Measurements from ENCODE around the gene ANXA3. TPM values are rescaled to one million over a fixed set of nuclear protein-coding genes. Genes with fewer than 3 reads are reported as not detected.

Gene ANXA3
- total RNA-seq, 1 donor from 2014 or later = 68.7 TPM

GRCh38 chr4:78510108-78510507 is 41.5 kb upstream of the ANXA3 start:
- Histone ChIP-seq H3K9ac (ENCODE audit: low read length) (no peak overlapping the region), H3K79me2 (ENCODE audit: insufficient read depth, low read length) (no peaks in the 10 kb centered on the region), H4K20me1 (ENCODE audit: insufficient read depth, low read length) (no peaks in the 10 kb centered on the region), H3K9me3 (ENCODE audit: insufficient read depth, low read depth, low read length) (no peaks in the 10 kb centered on the region), H3K4me3 (ENCODE audit: insufficient read depth, low read depth, low read length) (no peak overlapping the region), H3K4me1 (ENCODE audit: insufficient read depth, low read length) (no peaks in the 10 kb centered on the region), H3K36me3 (ENCODE audit: insufficient read depth, low read length) (no peaks in the 10 kb centered on the region), H3K27me3 (ENCODE audit: insufficient read depth, low read length) (no peaks in the 10 kb centered on the region), H2AFZ (ENCODE audit: low read depth, low read length) (no peak overlapping the region), H3K4me2 (ENCODE audit: low read length) (no peak overlapping the region), H3K27ac (ENCODE audit: low read depth, low read length) (no peak overlapping the region)
- H3K36me3 Mint-ChIP-seq (ENCODE audit: low read depth, unreplicated experiment) = peaks cover 9% of the 10 kb centered on the region
- no peak overlapping the region for H3K4me3 Mint-ChIP-seq (ENCODE audit: unreplicated experiment)
- H3K4me1 Mint-ChIP-seq (ENCODE audit: low read depth, unreplicated experiment) = peaks cover 3% of the 10 kb centered on the region
- peaks cover 2% of the 10 kb centered on the region for H3K9me3 Mint-ChIP-seq (ENCODE audit: unreplicated experiment)
- no peak for TF ChIP-seq EZH2 (IDR thresholded peaks at IDR 0.05; ENCODE audit: insufficient read depth, low read length)
- no peak for DNase-seq (ENCODE audit: low read depth)
- no peak overlapping the region for H3K27ac Mint-ChIP-seq (ENCODE audit: unreplicated experiment)
- no peaks in the 10 kb centered on the region for H3K27me3 Mint-ChIP-seq (ENCODE audit: low read depth, unreplicated experiment)
- no peak for FAIRE-seq

DNA sequence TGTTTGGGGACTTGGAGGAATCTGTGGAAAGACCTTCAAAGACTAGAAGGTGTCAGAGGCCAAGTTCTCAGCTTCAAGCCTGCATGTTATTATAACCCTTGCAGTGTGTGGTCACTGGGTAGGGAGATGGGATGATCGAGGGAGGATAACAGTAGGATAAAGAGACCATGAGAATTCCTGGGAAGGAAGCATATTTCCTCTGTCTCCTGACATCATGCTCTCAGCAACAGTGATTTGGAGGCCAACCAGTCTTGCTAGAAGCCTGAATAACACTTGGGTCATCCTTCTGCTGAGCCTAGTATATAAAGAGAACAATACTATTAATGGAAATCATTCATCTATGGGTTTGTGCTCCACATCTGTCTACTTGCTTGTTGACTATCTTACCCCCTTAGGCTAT is 40.9 kb upstream of the ANXA3 start:
- Histone ChIP-seq H3K36me3 (ENCODE audit: insufficient read depth, low read length) (no peaks in the 10 kb centered on the region), H2AFZ (ENCODE audit: low read depth, low read length) (no peak overlapping the region), H3K4me2 (ENCODE audit: low read length) (no peak overlapping the region), H3K9ac (ENCODE audit: low read length) (no peak overlapping the region), H3K9me3 (ENCODE audit: insufficient read depth, low read depth, low read length) (no peaks in the 10 kb centered on the region), H3K27ac (ENCODE audit: low read depth, low read length) (no peak overlapping the region), H3K27me3 (ENCODE audit: insufficient read depth, low read length) (no peaks in the 10 kb centered on the region), H3K4me1 (ENCODE audit: insufficient read depth, low read length) (no peaks in the 10 kb centered on the region), H3K79me2 (ENCODE audit: insufficient read depth, low read length) (no peaks in the 10 kb centered on the region), H4K20me1 (ENCODE audit: insufficient read depth, low read length) (no peaks in the 10 kb centered on the region), H3K4me3 (ENCODE audit: insufficient read depth, low read depth, low read length) (no peak overlapping the region)
- peaks cover 9% of the 10 kb centered on the region for H3K36me3 Mint-ChIP-seq (ENCODE audit: low read depth, unreplicated experiment)
- no peak for DNase-seq (ENCODE audit: low read depth)
- H3K9me3 Mint-ChIP-seq (ENCODE audit: unreplicated experiment) = peaks cover 2% of the 10 kb centered on the region
- H3K27me3 Mint-ChIP-seq (ENCODE audit: low read depth, unreplicated experiment) = no peaks in the 10 kb centered on the region
- H3K4me3 Mint-ChIP-seq (ENCODE audit: unreplicated experiment) = no peak overlapping the region
- TF ChIP-seq EZH2 (IDR thresholded peaks at IDR 0.05; ENCODE audit: insufficient read depth, low read length) = no peak
- TF ChIP-seq, protein P1, sequence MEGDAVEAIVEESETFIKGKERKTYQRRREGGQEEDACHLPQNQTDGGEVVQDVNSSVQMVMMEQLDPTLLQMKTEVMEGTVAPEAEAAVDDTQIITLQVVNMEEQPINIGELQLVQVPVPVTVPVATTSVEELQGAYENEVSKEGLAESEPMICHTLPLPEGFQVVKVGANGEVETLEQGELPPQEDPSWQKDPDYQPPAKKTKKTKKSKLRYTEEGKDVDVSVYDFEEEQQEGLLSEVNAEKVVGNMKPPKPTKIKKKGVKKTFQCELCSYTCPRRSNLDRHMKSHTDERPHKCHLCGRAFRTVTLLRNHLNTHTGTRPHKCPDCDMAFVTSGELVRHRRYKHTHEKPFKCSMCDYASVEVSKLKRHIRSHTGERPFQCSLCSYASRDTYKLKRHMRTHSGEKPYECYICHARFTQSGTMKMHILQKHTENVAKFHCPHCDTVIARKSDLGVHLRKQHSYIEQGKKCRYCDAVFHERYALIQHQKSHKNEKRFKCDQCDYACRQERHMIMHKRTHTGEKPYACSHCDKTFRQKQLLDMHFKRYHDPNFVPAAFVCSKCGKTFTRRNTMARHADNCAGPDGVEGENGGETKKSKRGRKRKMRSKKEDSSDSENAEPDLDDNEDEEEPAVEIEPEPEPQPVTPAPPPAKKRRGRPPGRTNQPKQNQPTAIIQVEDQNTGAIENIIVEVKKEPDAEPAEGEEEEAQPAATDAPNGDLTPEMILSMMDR (IDR thresholded peaks at IDR 0.05; ENCODE audit: insufficient read depth, low read depth, low read length) = no peak
- H3K27ac Mint-ChIP-seq (ENCODE audit: unreplicated experiment) = no peak overlapping the region
- FAIRE-seq = peak; percentile 50
- H3K4me1 Mint-ChIP-seq (ENCODE audit: low read depth, unreplicated experiment) = peaks cover 3% of the 10 kb centered on the region

GRCh38 chr4:78512357-78512920 is 39.1 kb upstream of the ANXA3 start:
- no peaks in the 10 kb centered on the region for H3K27me3 ChIP-seq (ENCODE audit: insufficient read depth, low read length)
- H3K36me3 ChIP-seq (ENCODE audit: insufficient read depth, low read length) = no peaks in the 10 kb centered on the region
- Mint-ChIP-seq H3K9me3 (ENCODE audit: unreplicated experiment) (no peaks in the 10 kb centered on the region), H3K4me3 (ENCODE audit: unreplicated experiment) (no peak overlapping the region), H3K36me3 (ENCODE audit: low read depth, unreplicated experiment) (peaks cover 4% of the 10 kb centered on the region), H3K27me3 (ENCODE audit: low read depth, unreplicated experiment) (no peaks in the 10 kb centered on the region), H3K4me1 (ENCODE audit: low read depth, unreplicated experiment) (peaks cover 3% of the 10 kb centered on the region), H3K27ac (ENCODE audit: unreplicated experiment) (no peak overlapping the region)
- no peak overlapping the region for H2AFZ ChIP-seq (ENCODE audit: low read depth, low read length)
- no peaks in the 10 kb centered on the region for H3K79me2 ChIP-seq (ENCODE audit: insufficient read depth, low read length)
- no peaks in the 10 kb centered on the region for H4K20me1 ChIP-seq (ENCODE audit: insufficient read depth, low read length)
- no peak for FAIRE-seq
- TF ChIP-seq, protein P1 (IDR thresholded peaks at IDR 0.05; ENCODE audit: insufficient read depth, low read depth, low read length) = no peak
- no peak for TF ChIP-seq EZH2 (IDR thresholded peaks at IDR 0.05; ENCODE audit: insufficient read depth, low read length)
- H3K4me3 ChIP-seq (ENCODE audit: insufficient read depth, low read depth, low read length) = no peak overlapping the region
- H3K4me1 ChIP-seq (ENCODE audit: insufficient read depth, low read length) = no peaks in the 10 kb centered on the region
- H3K4me2 ChIP-seq (ENCODE audit: low read length) = no peak overlapping the region
- no peak overlapping the region for H3K27ac ChIP-seq (ENCODE audit: low read depth, low read length)
- H3K9me3 ChIP-seq (ENCODE audit: insufficient read depth, low read depth, low read length) = no peaks in the 10 kb centered on the region
- DNase-seq (ENCODE audit: low read depth) = no peak
- H3K9ac ChIP-seq (ENCODE audit: low read length) = no peak overlapping the region
